Liver (tissue), 3 donors: ENCODE measurements around the gene SEC22B.
"Not testable (repeated sequence)": the region's sequence is repeated elsewhere in the genome, so short reads cannot be mapped to it uniquely, and the experiment has no call there.

Source experiments
- FOXA1 ChIP-seq: IDR thresholded peaks from 2 replicates; pipeline ENCODE4 v1.6.1; 2016; ENCODE audit warnings: antibody characterized with exemption
- HNF4A ChIP-seq, 2 donors: conservative IDR thresholded peaks; 2 replicates each; pipeline ENCODE4 v1.6.1; 2016; ENCODE audit warnings: antibody characterized with exemption in 2 of 2, mild to moderate bottlenecking in 2 of 2
- JUND ChIP-seq, 2 donors: IDR thresholded peaks; 2 replicates each; pipeline ENCODE4 v1.6.1; 2016; ENCODE audit warnings: antibody characterized with exemption in 2 of 2
- RXRA ChIP-seq, 2 donors: IDR thresholded peaks; 2 replicates each; pipeline ENCODE4 v1.6.1; 2017 to 2018; ENCODE audit warnings: antibody characterized with exemption in 2 of 2, mild to moderate bottlenecking in 1 of 2
- TAF1 ChIP-seq: conservative IDR thresholded peaks from 2 replicates; pipeline ENCODE4 v1.6.1; 2016; ENCODE audit warnings: antibody characterized with exemption, mild to moderate bottlenecking
- YY1 ChIP-seq: IDR thresholded peaks from 2 replicates; pipeline ENCODE4 v1.6.1; 2016; ENCODE audit warnings: antibody characterized with exemption, mild to moderate bottlenecking
- TF ChIP-seq, protein P1 (sequence below): fragments of 150-350 bp; IDR thresholded peaks from 2 replicates; pipeline ENCODE4 v1.5.1; 2017; ENCODE audit warnings: improper control_type of control experiment, low read depth, low read length; ENCODE audit not compliant: missing input control
- donor health status: healthy.
- donor health status: healthy.

DNA sequence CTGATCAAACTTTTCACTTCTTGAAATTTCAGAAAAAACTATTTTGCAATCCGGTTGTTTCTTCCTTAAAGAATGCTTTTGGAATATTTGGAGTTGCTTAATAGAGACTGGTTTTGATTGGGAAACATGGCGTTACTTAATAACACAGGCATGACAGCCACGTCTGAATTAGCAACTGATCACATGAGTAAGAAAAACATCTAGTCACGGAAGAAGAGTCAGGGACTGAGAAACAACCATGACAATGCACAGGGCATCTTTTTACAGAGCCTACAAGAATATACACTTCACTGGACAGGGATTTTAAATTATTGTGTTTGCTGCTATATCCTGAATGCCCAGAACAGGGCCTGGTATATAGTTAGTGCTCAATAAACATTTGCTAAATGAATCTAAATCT lies 18.2 kb downstream of the SEC22B start:
- TF ChIP-seq, protein P1, sequence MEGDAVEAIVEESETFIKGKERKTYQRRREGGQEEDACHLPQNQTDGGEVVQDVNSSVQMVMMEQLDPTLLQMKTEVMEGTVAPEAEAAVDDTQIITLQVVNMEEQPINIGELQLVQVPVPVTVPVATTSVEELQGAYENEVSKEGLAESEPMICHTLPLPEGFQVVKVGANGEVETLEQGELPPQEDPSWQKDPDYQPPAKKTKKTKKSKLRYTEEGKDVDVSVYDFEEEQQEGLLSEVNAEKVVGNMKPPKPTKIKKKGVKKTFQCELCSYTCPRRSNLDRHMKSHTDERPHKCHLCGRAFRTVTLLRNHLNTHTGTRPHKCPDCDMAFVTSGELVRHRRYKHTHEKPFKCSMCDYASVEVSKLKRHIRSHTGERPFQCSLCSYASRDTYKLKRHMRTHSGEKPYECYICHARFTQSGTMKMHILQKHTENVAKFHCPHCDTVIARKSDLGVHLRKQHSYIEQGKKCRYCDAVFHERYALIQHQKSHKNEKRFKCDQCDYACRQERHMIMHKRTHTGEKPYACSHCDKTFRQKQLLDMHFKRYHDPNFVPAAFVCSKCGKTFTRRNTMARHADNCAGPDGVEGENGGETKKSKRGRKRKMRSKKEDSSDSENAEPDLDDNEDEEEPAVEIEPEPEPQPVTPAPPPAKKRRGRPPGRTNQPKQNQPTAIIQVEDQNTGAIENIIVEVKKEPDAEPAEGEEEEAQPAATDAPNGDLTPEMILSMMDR, result not testable (repeated sequence)
- not testable (repeated sequence) for TF ChIP-seq TAF1; JUND (IDR thresholded peaks at IDR 0.05); RXRA (IDR thresholded peaks at IDR 0.05); HNF4A (conservative IDR thresholded peaks at IDR 0.05); YY1; FOXA1
